HepG2 (cell line): ENCODE measurements around the gene LZTR1. TPM values are rescaled to one million over a fixed set of nuclear protein-coding genes. Genes with fewer than 3 reads are reported as not detected.

Experiments used
- FOXJ3 ChIP-seq: sonication (generic); formaldehyde crosslinking; IDR thresholded peaks from 2 replicates; pipeline ENCODE4 v1.4.0; 2020; ENCODE audit warnings: missing genetic modification reagents, mild to moderate bottlenecking, borderline replicate concordance
- HNRNPLL ChIP-seq: fragments of 200-400 bp; formaldehyde crosslinking; IDR thresholded peaks from 2 replicates; pipeline ENCODE4 v1.6.1; 2017; ENCODE audit warnings: mild to moderate bottlenecking, low read depth, low read length; ENCODE audit not compliant: poor library complexity, severe bottlenecking
- NFE2L1 ChIP-seq: sonication (generic); formaldehyde crosslinking; IDR thresholded peaks from 2 replicates; pipeline ENCODE4 v1.4.0; 2020; ENCODE audit warnings: missing genetic modification reagents, mild to moderate bottlenecking, borderline replicate concordance
- NFYC ChIP-seq: IDR thresholded peaks from 2 replicates; pipeline ENCODE4 v1.6.1; 2016; ENCODE audit warnings: missing genetic modification reagents, missing compliant biosample characterization
- NPAS2 ChIP-seq: sonication (generic); formaldehyde crosslinking; IDR thresholded peaks from 2 replicates; pipeline ENCODE4 v1.8.0; 2022; ENCODE audit warnings: mild to moderate bottlenecking, missing genetic modification reagents, borderline replicate concordance
- PHF8 ChIP-seq: sonication (generic); formaldehyde crosslinking; IDR thresholded peaks from 2 replicates; pipeline ENCODE4 v1.5.0; 2020; ENCODE audit warnings: missing genetic modification reagents
- ZBTB44 ChIP-seq: sonication (generic); formaldehyde crosslinking; IDR thresholded peaks from 2 replicates; pipeline ENCODE4 v1.4.0; 2020; ENCODE audit warnings: missing genetic modification reagents
- ZSCAN5A ChIP-seq: sonication (generic); formaldehyde crosslinking; IDR thresholded peaks from 2 replicates; pipeline ENCODE4 v1.8.0; 2022; ENCODE audit warnings: mild to moderate bottlenecking, missing genetic modification reagents, borderline replicate concordance
- polyA plus RNA-seq, 8 experiments: library from polyadenylated mRNA; depleted of rRNA in 3 of 8; stranded (reverse) in 7 of 8; unstranded in 1 of 8; fragments of >200 nt; fragmentation: Illumina TruSeq in 4 of 8; extraction: Trizol in 4 of 8; gene quantifications; 2 replicates each; pipeline versions ENCODE4 v1.2.1 to v1.2.3, GENCODE V29; 2011 to 2016; ENCODE audit warnings: low read depth in 4 of 8, missing spikeins in 1 of 8, mixed read lengths in 1 of 8; ENCODE audit not compliant: insufficient read depth in 1 of 8
- total RNA-seq, 5 experiments: library from RNA; depleted of rRNA; stranded (reverse); fragments of >200 nt; fragmentation: Illumina TruSeq; extraction: Trizol; gene quantifications; 2 replicates each; pipeline ENCODE4 v1.2.3, GENCODE V29; 2016; ENCODE audit warnings: low read depth in 1 of 5
- TF ChIP-seq, protein P1 (sequence below): sonication (generic); formaldehyde crosslinking; IDR thresholded peaks from 2 replicates; pipeline ENCODE4 v1.4.0; 2020; ENCODE audit warnings: missing genetic modification reagents, low read depth, mild to moderate bottlenecking, borderline replicate concordance
- TF ChIP-seq, protein P2 (sequence below): sonication (generic); formaldehyde crosslinking; IDR thresholded peaks from 2 replicates; pipeline ENCODE4 v1.4.0; 2020; ENCODE audit warnings: missing genetic modification reagents
- TF ChIP-seq, protein P3 (sequence below): sonication (generic); formaldehyde crosslinking; IDR thresholded peaks from 2 replicates; pipeline ENCODE4 v1.5.1; 2020; ENCODE audit warnings: mild to moderate bottlenecking, missing genetic modification reagents, moderate library complexity

The LZTR1 gene
- total and polyA plus RNA-seq, 2 of the 13 experiments (the other 11 are each of a cell fraction or from before 2014, with no cell fraction given): 21.8 to 22.4 TPM

GRCh38 chr22:20949698-20950183 is 32.4 kb upstream of the LZTR1 start (continued):
- TF ChIP-seq NFE2L1: no peak
- TF ChIP-seq ZSCAN5A: no peak
- TF ChIP-seq PHF8: no peak
- TF ChIP-seq NFYC (CRISPR knock-in tag): no peak
- no peak; the same call in 1 of the 2 replicates for TF ChIP-seq FOXJ3 (CRISPR knock-in tag)
- TF ChIP-seq, protein P1, sequence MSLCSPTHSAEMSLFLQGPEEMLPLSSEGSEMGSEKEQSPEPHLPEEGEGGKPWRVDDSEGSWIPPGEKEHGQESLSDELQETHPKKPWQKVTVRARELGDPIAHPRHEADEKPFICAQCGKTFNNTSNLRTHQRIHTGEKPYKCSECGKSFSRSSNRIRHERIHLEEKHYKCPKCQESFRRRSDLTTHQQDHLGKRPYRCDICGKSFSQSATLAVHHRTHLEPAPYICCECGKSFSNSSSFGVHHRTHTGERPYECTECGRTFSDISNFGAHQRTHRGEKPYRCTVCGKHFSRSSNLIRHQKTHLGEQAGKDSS (CRISPR knock-in tag): no peak
- TF ChIP-seq, protein P2, sequence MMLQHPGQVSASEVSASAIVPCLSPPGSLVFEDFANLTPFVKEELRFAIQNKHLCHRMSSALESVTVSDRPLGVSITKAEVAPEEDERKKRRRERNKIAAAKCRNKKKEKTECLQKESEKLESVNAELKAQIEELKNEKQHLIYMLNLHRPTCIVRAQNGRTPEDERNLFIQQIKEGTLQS (CRISPR knock-in tag): no peak
- TF ChIP-seq, protein P3, sequence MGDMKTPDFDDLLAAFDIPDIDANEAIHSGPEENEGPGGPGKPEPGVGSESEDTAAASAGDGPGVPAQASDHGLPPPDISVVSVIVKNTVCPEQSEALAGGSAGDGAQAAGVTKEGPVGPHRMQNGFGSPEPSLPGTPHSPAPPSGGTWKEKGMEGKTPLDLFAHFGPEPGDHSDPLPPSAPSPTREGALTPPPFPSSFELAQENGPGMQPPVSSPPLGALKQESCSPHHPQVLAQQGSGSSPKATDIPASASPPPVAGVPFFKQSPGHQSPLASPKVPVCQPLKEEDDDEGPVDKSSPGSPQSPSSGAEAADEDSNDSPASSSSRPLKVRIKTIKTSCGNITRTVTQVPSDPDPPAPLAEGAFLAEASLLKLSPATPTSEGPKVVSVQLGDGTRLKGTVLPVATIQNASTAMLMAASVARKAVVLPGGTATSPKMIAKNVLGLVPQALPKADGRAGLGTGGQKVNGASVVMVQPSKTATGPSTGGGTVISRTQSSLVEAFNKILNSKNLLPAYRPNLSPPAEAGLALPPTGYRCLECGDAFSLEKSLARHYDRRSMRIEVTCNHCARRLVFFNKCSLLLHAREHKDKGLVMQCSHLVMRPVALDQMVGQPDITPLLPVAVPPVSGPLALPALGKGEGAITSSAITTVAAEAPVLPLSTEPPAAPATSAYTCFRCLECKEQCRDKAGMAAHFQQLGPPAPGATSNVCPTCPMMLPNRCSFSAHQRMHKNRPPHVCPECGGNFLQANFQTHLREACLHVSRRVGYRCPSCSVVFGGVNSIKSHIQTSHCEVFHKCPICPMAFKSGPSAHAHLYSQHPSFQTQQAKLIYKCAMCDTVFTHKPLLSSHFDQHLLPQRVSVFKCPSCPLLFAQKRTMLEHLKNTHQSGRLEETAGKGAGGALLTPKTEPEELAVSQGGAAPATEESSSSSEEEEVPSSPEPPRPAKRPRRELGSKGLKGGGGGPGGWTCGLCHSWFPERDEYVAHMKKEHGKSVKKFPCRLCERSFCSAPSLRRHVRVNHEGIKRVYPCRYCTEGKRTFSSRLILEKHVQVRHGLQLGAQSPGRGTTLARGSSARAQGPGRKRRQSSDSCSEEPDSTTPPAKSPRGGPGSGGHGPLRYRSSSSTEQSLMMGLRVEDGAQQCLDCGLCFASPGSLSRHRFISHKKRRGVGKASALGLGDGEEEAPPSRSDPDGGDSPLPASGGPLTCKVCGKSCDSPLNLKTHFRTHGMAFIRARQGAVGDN (CRISPR knock-in tag): no peak
- no peak for TF ChIP-seq NPAS2 (CRISPR knock-in tag)
- TF ChIP-seq ZBTB44 (CRISPR knock-in tag): no peak
- no peak for TF ChIP-seq HNRNPLL
